Thyroid gland (tissue), 4 donors: ENCODE results near the gene ING1. TPM values are rescaled to one million over a fixed set of nuclear protein-coding genes. Genes with fewer than 3 reads are reported as not detected.
"Not testable (repeated sequence)": the region's sequence is repeated elsewhere in the genome, so short reads cannot be mapped to it uniquely, and the experiment has no call there.

ENCODE experiments used
- DNase-seq, 2 donors: peaks; one replicate each; pipeline ENCODE4 v3.0.0-alpha.2; 2019
- H3K27ac ChIP-seq, 3 donors: fragments of 200-600 bp; sonication (generic); 1 replicate in 2 of 3; 2 replicates in 1 of 3; pipeline ENCODE4 v1.5.1; 2016 to 2019; ENCODE audit warnings: mild to moderate bottlenecking in 1 of 3, moderate library complexity in 1 of 3
- H3K27me3 ChIP-seq: fragments of 200-600 bp; sonication (generic); one replicate; pipeline ENCODE4 v1.5.1; 2019
- H3K36me3 ChIP-seq, 2 donors: fragments of 200-600 bp; sonication (generic); one replicate each; pipeline ENCODE4 v1.5.1; 2016 to 2019
- H3K4me1 ChIP-seq, 2 donors: fragments of 200-600 bp; sonication (generic); one replicate each; pipeline ENCODE4 v1.5.1; 2017 to 2019
- H3K4me3 ChIP-seq, 3 donors: fragments of 200-600 bp; sonication (generic); replicated peaks in 1 of 3; 1 replicate in 2 of 3; 2 replicates in 1 of 3; pipeline ENCODE4 v1.5.1; 2016; ENCODE audit warnings: mild to moderate bottlenecking in 1 of 3
- H3K9me3 ChIP-seq: fragments of 200-600 bp; sonication (generic); one replicate; pipeline ENCODE4 v1.5.1; 2017
- CTCF ChIP-seq, 6 experiments: fragments of 200-600 bp in 3 of 6; fragments of 450-650 bp in 3 of 6; sonication (generic) in 3 of 6; IDR thresholded peaks; one replicate each; pipeline ENCODE4 v1.5.1; 2016 to 2019; ENCODE audit warnings: antibody characterized with exemption in 6 of 6, mild to moderate bottlenecking in 2 of 6, inconsistent platforms in 1 of 6, moderate library complexity in 1 of 6
- POLR2A ChIP-seq, 2 donors: fragments of 450-650 bp; IDR thresholded peaks; one replicate each; pipeline ENCODE4 v1.6.1; 2017; ENCODE audit warnings: antibody characterized with exemption in 2 of 2, mild to moderate bottlenecking in 2 of 2, moderate library complexity in 1 of 2
- WGBS, 2 donors: methylation state at CpG; one replicate each; pipeline ENCODE4 v1.1.5; 2017; 5-methylcytosine and 5-hydroxymethylcytosine counted together
- intact Hi-C: fragments of 100-400 bp; cut with DNase I; formaldehyde crosslinking; loops from one replicate; pipeline ENCODE4 v1.15.1; 2023
- total RNA-seq, 4 donors: library from RNA; depleted of rRNA; stranded (reverse); fragments of >200 nt; gene quantifications; one replicate each; pipeline ENCODE4 v1.2.3, GENCODE V29; 2016

ING1 gene
- total RNA-seq, 4 donors from 2014 or later: 8.2 to 17.9 (median 15.6) TPM

- no peak for TF ChIP-seq POLR2A (IDR thresholded peaks at IDR 0.05)
- TF ChIP-seq CTCF (IDR thresholded peaks at IDR 0.05): no peak
- no peak overlapping the region for H3K4me3 ChIP-seq
- H3K36me3 ChIP-seq: peaks cover 27 to 35% of the 10 kb centered on the region in 2 donors
- 82 to 86% methylated on average over 15 of the region's 15 CpGs for WGBS, 2 donors
- H3K27me3 ChIP-seq: no peaks in the 10 kb centered on the region
- H3K27ac ChIP-seq: no peak overlapping the region
- DNase-seq: no peak
- no peaks in the 10 kb centered on the region for H3K9me3 ChIP-seq
- intact Hi-C loops: loop anchor here (10.0 kb wide), 2 partner anchors 55 to 115 kb away; no protein-coding TSS in a partner anchor
- H3K4me1 ChIP-seq: peaks cover 0 to 7% of the 10 kb centered on the region in 2 donors
Measured at GRCh38 chr13:110699148-110700145, 14.1 kb upstream of the ING1 start.

DNA sequence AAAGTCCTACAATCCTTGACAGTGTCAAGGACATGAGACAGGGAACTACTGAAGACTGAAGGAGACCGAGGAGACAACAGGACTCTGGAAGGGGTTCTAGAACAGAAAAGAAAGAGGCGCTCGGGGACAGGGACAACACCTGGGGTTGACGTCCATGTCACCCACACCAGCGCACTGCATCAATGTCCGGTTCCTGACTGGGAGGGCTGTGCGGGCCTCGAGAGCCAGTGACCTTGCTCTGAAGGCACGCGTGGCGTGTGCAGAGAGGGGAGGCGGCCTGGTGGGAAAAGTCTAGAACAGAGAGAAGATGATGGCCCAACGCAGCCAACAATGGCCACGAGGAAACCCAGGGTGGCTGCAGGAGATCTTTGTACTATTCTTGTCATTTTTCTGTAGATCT lies 13.3 kb upstream of the ING1 start:
- intact Hi-C loops: loop anchor here (10.0 kb wide), 1 partner anchor 55 kb away; no protein-coding TSS in a partner anchor
- H3K4me1 ChIP-seq: peaks cover 5 to 14% of the 10 kb centered on the region in 2 donors
- TF ChIP-seq CTCF (IDR thresholded peaks at IDR 0.05) (no peak), POLR2A (IDR thresholded peaks at IDR 0.05) (no peak)
- H3K27me3 ChIP-seq: no peaks in the 10 kb centered on the region
- H3K27ac ChIP-seq: no peak overlapping the region
- no peaks in the 10 kb centered on the region for H3K9me3 ChIP-seq
- H3K4me3 ChIP-seq: no peak overlapping the region
- peaks cover 27 to 35% of the 10 kb centered on the region in 2 donors for H3K36me3 ChIP-seq
- DNase-seq: no peak
- WGBS, 2 donors: 93 to 96% methylated on average over 14 of the region's 14 CpGs

DNA sequence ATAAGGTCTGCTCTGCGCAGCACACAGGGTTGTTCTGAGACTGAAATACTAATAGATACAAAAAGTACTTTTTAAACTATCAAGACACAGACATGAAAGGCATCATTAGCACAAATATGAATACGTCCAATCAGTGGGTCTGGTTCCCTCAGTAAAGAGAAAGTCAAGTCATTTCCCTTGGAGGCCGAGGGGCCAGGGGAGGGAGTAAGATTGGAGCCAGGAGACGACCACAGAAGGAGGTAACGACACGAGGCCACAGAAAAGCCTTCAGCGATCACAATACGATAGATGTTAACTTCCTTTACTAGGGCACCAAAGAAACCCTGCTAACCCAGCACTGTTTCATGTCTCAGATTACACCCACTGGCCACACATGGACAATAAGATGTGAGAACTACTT lies 12.9 kb upstream of the ING1 start:
- intact Hi-C loops: loop anchor here (10.0 kb wide), 1 partner anchor 56 kb away; no protein-coding TSS in a partner anchor
- H3K4me1 ChIP-seq: peaks cover 8 to 15% of the 10 kb centered on the region in 2 donors
- H3K4me3 ChIP-seq: no peak overlapping the region
- H3K27ac ChIP-seq: no peak overlapping the region
- TF ChIP-seq POLR2A (IDR thresholded peaks at IDR 0.05) (no peak), CTCF (IDR thresholded peaks at IDR 0.05) (no peak)
- 81% methylated on average over 8 of the region's 8 CpGs for WGBS, 2 donors
- H3K9me3 ChIP-seq: no peaks in the 10 kb centered on the region
- H3K36me3 ChIP-seq: peaks cover 27 to 35% of the 10 kb centered on the region in 2 donors
- H3K27me3 ChIP-seq: no peaks in the 10 kb centered on the region
- DNase-seq: no peak

GRCh38 chr13:110701061-110701460 lies 12.4 kb upstream of the ING1 start:
- 96 to 99% methylated on average over 7 of the region's 7 CpGs for WGBS, 2 donors
- peaks cover 8 to 15% of the 10 kb centered on the region in 2 donors for H3K4me1 ChIP-seq
- DNase-seq, H3K27me3 ChIP-seq, H3K27ac ChIP-seq, H3K4me3 ChIP-seq, H3K9me3 ChIP-seq: not testable (repeated sequence)
- intact Hi-C loops: loop anchor here (10.0 kb wide), 1 partner anchor 56 kb away; no protein-coding TSS in a partner anchor
- peaks cover 27 to 35% of the 10 kb centered on the region in 2 donors for H3K36me3 ChIP-seq

GRCh38 chr13:110702089-110702488 lies 11.4 kb upstream of the ING1 start:
- 52 to 53% methylated on average over 3 of the region's 3 CpGs for WGBS, 2 donors
- H3K27ac ChIP-seq: no peak overlapping the region

More at GRCh38 chr13:110702089-110702488, 11.4 kb upstream of the ING1 start:
- H3K27me3 ChIP-seq: no peaks in the 10 kb centered on the region
- H3K4me1 ChIP-seq: peaks cover 14 to 21% of the 10 kb centered on the region in 2 donors
- intact Hi-C loops: loop anchor here (10.0 kb wide), 1 partner anchor 57 kb away; no protein-coding TSS in a partner anchor
- TF ChIP-seq CTCF (IDR thresholded peaks at IDR 0.05) (no peak), POLR2A (IDR thresholded peaks at IDR 0.05) (no peak)
- H3K9me3 ChIP-seq: no peaks in the 10 kb centered on the region
- H3K36me3 ChIP-seq: peaks cover 22 to 35% of the 10 kb centered on the region in 2 donors
- H3K4me3 ChIP-seq: no peak overlapping the region
- DNase-seq: no peak
